GM21526 (cell line): ENCODE results near the gene ARHGAP24.

Experiments
- ATAC-seq: cut with Tn5 transposase; IDR thresholded peaks from one replicate; pipeline ENCODE4 v1.9.1; 2021; ENCODE audit warnings: moderate library complexity; ENCODE audit not compliant: unreplicated experiment, low FRiP score

ARHGAP24 gene

DNA sequence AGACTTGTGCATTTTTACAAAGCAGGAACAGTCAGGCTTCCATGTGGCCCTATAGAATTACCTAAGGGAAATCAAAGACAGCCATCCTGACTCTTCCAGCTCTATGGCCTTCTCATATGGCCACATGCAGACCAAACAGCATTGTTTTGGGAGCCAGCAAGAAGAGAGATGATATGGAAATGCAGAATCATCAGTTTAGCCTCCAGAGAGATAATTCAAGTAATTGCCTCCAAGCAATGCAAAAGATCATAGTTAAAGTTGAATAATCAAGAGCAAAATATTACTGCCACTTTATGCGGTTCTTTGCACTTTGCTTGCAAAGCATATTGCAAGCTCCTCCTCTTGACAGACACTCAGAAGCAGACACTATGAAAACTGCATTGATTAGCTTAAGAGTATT is 207.4 kb downstream of the ARHGAP24 start:
- no peak for ATAC-seq

GRCh38 chr4:85684676-85685075 is 209.7 kb downstream of the ARHGAP24 start:
- ATAC-seq = no peak

GRCh38 chr4:85686398-85686797 is 211.4 kb downstream of the ARHGAP24 start:
- ATAC-seq = no peak

GRCh38 chr4:85688055-85688740 is 213.2 kb downstream of the ARHGAP24 start:
- ATAC-seq = no peak

DNA sequence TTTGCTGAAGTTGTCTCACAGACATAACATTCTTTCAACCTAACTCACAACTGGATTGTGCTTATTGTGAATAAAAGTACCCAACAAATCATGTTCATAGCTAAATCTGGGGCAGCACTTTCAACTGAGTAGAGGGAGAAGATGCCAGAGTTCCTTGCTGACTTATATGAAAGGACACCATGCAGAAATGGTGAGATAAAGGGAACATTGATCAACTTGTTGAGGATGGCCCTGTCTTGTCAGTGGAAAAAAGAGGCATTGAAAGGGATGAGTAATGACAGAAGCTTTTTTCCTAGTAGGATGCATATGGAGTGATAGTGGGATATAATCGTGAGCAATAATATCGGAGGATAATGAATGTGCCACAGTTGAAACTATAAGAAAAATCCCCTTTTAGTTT is 221.7 kb downstream of the ARHGAP24 start:
- no peak for ATAC-seq

DNA sequence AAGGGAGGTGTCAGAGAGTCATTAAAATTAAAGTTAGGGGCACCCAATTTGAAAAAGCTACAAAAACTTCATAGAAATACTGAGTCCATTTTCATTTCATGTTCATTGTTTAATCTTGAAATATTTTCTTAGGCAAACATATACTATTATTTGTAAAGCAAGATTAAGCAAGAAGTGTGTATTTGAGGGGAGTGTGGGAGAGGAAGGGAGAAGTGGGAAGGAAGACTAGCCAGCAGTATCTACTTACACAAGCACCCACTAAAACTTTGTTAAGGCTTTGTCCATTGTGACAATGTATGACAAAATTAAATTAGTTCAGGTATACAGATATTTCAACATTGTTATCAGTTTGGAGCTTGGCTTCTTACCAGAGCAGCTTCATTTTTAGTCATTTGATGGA is 222.9 kb downstream of the ARHGAP24 start:
- ATAC-seq = no peak

DNA sequence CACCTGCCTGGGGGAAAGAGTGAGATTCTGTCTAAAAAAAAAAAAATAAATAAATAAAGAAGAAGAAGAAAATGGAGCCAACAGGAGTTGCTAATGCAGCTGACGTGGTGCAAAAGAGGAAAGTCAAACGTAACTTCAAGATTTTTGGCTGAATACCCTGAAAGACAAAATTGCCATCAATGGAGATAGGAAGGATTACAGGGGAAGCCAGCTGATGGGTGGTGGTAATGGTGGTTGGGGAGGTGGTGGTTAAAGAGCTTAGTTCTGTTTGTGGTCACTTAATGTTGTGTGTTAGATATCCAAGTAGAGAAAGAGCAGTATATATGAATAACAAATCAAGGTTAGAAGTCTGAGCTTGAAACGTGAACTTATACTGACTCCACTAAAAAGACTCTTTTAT is 225.4 kb downstream of the ARHGAP24 start:
- no peak for ATAC-seq

DNA sequence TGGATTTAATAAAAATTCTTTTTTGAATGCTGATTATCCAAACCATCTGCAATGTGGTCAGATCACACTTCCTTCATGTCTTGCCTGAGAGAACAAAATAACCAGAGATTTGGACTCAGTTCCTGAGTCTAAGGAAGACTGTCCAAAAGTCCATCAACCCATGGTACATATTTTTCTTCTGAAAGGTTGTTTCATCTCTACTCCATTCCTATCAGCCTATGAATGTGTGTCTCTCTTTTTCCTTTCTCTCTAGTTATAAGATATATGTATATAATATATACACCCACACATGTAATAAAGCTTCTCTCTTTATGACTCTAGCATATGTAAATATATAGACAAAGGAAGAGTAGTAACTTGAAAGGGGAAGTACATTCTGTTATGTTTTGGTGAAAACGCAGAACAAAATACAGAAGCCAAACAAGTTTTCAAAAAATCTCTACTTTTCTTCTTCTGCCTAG is 226.9 kb downstream of the ARHGAP24 start:
- peak; percentile 98 for ATAC-seq

DNA sequence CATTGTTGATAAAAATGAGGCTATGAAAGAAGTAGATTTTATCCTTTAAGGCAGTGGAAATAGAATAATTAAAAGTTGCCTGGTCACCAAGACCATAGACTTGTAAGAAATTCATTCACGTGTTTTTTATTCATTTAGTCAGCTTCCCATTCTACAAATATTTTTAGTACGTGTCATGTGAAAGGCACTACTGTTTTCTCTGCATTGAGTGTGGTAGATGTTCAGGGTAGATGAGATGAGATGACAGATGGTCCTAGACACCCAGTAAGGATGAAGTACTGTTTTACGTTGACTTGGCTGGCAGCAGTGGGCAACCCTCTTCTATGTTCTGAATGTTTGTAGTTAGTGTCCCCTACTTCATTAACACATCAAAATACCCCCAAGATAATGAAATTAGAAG is 228.1 kb downstream of the ARHGAP24 start:
- ATAC-seq = no peak

DNA sequence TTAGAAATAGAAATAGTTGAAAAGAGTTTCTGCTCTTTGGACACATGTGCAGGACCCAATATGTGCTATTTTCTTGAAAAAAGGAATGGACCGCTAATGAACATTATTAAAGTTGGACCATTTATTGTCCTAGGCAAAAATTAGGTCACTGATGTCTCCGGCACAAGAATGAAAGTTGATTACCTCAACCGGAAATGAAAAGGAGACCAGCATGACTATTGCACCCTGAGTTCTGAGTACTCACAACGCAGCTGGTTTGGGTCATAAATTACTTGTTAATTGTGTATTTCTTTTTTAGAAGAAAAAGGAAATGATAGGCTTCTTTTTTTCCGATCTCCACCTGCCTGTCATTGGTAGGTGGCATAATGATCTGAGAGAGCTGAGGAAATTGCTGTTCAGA is 232.7 kb downstream of the ARHGAP24 start:
- ATAC-seq = peak; percentile 74

DNA sequence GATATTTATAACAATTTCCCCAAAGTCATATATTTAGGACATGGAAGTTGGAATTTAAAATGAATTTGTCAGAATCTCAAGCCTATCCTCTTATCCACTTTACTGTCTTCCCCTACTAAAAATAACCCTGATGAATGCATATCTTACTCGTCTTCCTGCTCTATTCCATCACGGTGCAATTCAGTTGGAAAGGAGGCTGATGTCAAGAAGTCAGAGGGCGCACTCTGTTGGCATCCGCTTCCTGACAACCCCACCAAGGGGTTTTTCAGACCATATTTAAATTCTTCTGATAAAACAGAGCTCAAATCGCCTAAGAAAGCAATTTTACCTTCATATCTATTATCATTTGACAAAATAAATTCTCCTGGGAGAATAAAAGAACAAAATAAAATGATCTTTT is 233.5 kb downstream of the ARHGAP24 start:
- no peak for ATAC-seq

- no peak for ATAC-seq
These were observed 238.1 kb downstream of the ARHGAP24 start for GRCh38 chr4:85713005-85713404.

DNA sequence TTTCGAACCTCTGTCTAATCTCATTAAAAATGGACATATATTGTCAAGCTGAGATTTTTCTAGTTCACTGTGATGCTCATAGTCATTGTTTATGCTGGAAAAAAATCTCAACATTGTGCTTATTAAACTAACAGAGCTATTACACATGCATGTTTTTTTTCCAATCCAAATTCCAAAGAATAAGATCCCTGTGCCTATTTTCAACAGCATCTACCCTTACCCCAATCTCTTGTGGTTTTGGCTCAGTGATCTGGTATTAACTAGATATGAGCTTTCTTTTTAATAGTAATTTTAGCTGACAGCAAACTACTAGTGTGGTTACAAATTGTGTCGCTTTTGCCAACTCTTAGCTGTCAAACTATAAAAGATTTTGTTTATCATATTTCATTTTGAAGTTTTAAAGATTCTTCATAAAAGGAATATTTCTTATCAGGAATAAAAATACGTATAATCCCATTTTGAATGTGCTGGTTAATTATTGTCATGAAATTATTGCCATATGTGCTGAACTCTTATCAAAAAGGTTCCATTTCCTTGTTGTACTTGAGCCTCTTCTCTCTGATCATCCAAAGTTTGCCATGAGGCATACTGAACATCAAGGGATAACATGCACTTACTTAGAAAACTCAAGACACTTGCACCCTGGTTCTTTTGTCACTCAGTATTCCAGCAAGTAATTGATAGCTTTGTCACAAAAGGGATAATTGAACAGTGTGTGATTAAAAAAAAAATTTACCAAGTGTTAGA is 241.2 kb downstream of the ARHGAP24 start:
- no peak for ATAC-seq

DNA sequence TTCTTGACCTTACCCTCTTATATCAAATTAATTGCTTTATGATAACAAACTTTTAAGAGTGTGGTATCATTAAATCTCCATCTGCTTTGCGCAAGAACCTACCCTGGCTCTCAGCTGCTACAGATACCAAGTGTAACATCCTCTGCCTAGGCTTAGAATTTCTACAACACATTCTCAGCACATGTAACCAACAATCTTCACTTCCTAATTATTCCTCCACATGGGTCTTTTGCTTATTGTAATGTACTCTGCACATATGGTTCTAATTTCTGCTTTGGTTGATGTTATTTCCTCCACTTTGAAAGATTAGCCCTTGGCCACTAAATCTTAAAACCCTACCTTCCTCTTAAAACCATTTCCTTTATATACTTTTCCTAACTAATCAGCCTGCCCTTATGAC is 242.4 kb downstream of the ARHGAP24 start:
- ATAC-seq = no peak

- no peak for ATAC-seq
These were observed 242.9 kb downstream of the ARHGAP24 start for GRCh38 chr4:85717847-85718246.

GRCh38 chr4:85720735-85721134 is 245.8 kb downstream of the ARHGAP24 start:
- ATAC-seq = no peak

GRCh38 chr4:85722401-85722800 is 247.5 kb downstream of the ARHGAP24 start:
- ATAC-seq = no peak

GRCh38 chr4:85722807-85723206 is 247.9 kb downstream of the ARHGAP24 start:
- ATAC-seq = no peak

DNA sequence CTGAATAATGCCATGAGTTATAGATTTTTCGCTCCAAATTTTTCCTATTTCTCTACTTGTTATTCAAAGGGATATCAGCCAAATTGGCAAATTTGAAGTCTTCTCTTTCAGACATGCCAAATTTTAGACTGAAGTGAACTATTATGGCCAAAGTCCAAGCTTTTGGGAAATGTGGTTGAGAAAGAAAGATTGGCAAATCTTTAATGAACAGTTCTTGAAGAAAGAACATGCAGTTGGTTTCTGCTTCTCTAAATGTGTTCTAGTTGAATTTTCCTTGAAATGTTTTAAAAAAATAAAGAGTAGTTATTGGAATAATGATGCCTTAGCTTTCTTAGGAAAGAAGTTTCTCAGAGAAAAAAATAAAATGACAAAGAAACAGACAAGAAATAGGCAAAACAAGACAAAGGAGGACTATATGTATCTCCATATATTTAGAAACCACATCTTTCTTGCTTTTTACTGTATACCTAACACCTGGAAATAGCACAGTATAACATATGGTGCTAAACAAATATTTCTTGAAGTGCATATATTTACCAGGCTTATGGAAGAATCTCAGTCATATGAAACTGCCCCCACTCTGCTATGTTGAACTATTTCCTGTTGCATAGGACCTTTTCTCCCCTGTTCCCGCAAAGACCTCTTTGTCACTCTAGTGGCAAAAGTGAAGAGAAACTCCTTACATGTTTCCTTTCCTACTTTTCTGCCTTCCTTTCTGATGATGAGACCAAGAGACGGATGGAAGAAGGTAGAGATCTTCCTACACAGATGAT is 250.0 kb downstream of the ARHGAP24 start:
- no peak for ATAC-seq

- peak; percentile 94 for ATAC-seq
These were observed 250.8 kb downstream of the ARHGAP24 start for GRCh38 chr4:85725721-85726170.

GRCh38 chr4:85726555-85726954 is 251.6 kb downstream of the ARHGAP24 start:
- ATAC-seq = no peak
